NT2/D1 (cell line): ENCODE data around the gene RELCH.

Experiments used
- SUZ12 ChIP-seq: IDR thresholded peaks from 2 replicates; pipeline ENCODE4 v1.6.1; 2011; ENCODE audit not compliant: insufficient read length, insufficient read depth; ENCODE audit errors: extremely low read depth
- YY1 ChIP-seq: IDR thresholded peaks from 2 replicates; pipeline ENCODE4 v1.6.1; 2011; ENCODE audit not compliant: insufficient read length, insufficient read depth
- ZNF274 ChIP-seq: IDR thresholded peaks from 2 replicates; pipeline ENCODE4 v1.6.1; 2011; ENCODE audit warnings: mild to moderate bottlenecking, low read depth, low read length

DNA sequence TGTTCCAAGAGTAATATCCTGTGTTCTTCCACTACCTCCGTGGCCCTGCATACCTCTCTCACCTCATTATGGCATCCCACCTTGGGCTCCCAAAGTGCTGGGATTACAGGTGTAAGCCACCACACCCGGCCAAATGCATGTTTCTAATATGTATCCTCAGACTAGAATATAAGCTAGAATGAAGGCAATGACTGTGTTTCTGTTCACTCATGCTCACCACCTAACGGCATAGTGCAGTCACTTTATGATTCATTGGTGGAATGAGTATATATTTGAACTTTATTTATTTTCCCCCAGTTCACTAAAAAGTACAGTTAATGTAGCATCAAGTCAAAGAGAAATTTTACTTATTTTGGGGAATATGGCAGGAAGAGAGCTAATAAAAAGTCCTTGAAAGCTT lies 11.5 kb upstream of the RELCH start:
- no peak for TF ChIP-seq ZNF274
- no peak for TF ChIP-seq YY1
- TF ChIP-seq SUZ12 = no peak
